GM23248 (cell line): Measurements from ENCODE around the gene ATF5. TPM values are rescaled to one million over a fixed set of nuclear protein-coding genes. Genes with fewer than 3 reads are reported as not detected.

Source experiments
- DNase-seq: peaks from one replicate; pipeline ENCODE4 v3.0.0-alpha.2; 2015
- H2AFZ ChIP-seq: fragments of 200-600 bp; sonication (generic); 2 replicates; pipeline ENCODE4 v1.6.1; 2016; ENCODE audit warnings: antibody characterized with exemption
- H3F3A ChIP-seq: fragments of 200-600 bp; sonication (generic); 2 replicates; pipeline ENCODE4 v1.6.1; 2016; ENCODE audit warnings: mild to moderate bottlenecking, antibody characterized with exemption, mixed run types; ENCODE audit not compliant: insufficient read depth
- H3K27ac ChIP-seq: fragments of 200-600 bp; sonication (generic); 2 replicates; pipeline ENCODE4 v1.5.1; 2016; ENCODE audit warnings: mild to moderate bottlenecking
- H3K27me3 ChIP-seq: fragments of 200-600 bp; sonication (generic); replicated peaks from 2 replicates; pipeline ENCODE4 v1.6.1; 2016; ENCODE audit warnings: mild to moderate bottlenecking; ENCODE audit not compliant: insufficient read depth
- H3K36me3 ChIP-seq: fragments of 200-600 bp; sonication (generic); 2 replicates; pipeline ENCODE4 v1.6.1; 2016; ENCODE audit warnings: low read depth, mild to moderate bottlenecking
- H3K4me1 ChIP-seq: fragments of 200-600 bp; sonication (generic); 2 replicates; pipeline ENCODE4 v1.6.1; 2016; ENCODE audit warnings: mild to moderate bottlenecking; ENCODE audit not compliant: insufficient read depth
- H3K4me2 ChIP-seq: fragments of 200-600 bp; sonication (generic); one replicate; pipeline ENCODE4 v1.6.1; 2016; ENCODE audit warnings: mild to moderate bottlenecking; ENCODE audit not compliant: unreplicated experiment
- H3K4me3 ChIP-seq: fragments of 200-600 bp; sonication (generic); 2 replicates; pipeline ENCODE4 v1.5.1; 2016; ENCODE audit warnings: mild to moderate bottlenecking
- H3K79me2 ChIP-seq: fragments of 200-600 bp; sonication (generic); 2 replicates; pipeline ENCODE4 v1.6.1; 2016; ENCODE audit warnings: mild to moderate bottlenecking; ENCODE audit not compliant: insufficient read depth
- H3K9ac ChIP-seq: fragments of 200-600 bp; sonication (generic); 2 replicates; pipeline ENCODE4 v1.6.1; 2016; ENCODE audit warnings: mild to moderate bottlenecking
- H3K9me2 ChIP-seq: fragments of 200-600 bp; sonication (generic); 2 replicates; pipeline ENCODE4 v1.6.1; 2016; ENCODE audit warnings: mixed run types, mild to moderate bottlenecking, moderate library complexity; ENCODE audit not compliant: insufficient read depth
- H3K9me3 ChIP-seq: fragments of 200-600 bp; sonication (generic); one replicate; pipeline ENCODE4 v1.6.1; 2017; ENCODE audit warnings: low read depth
- H4K20me1 ChIP-seq: fragments of 200-600 bp; sonication (generic); 2 replicates; pipeline ENCODE4 v1.6.0; 2016; ENCODE audit not compliant: insufficient read depth
- EZH2 ChIP-seq: fragments of 200-600 bp; sonication (generic); IDR thresholded peaks from 2 replicates; pipeline ENCODE4 v1.6.1; 2018; ENCODE audit warnings: antibody characterized with exemption, mild to moderate bottlenecking; ENCODE audit not compliant: insufficient read depth, poor library complexity, severe bottlenecking
- EZH2phosphoT487 ChIP-seq: fragments of 200-600 bp; sonication (generic); IDR thresholded peaks from 2 replicates; pipeline ENCODE4 v1.6.1; 2018; ENCODE audit warnings: antibody characterized with exemption, moderate library complexity, mild to moderate bottlenecking, low read depth; ENCODE audit not compliant: insufficient read depth
- WGBS, 2 experiments: methylation state at CpG; one replicate each; pipeline ENCODE4 v1.1.6; 2015 to 2017; ENCODE audit warnings: low lambda C conversion rate in 2 of 2, low coverage in 1 of 2; ENCODE audit errors: missing lambda C conversion rate in 2 of 2; 5-methylcytosine and 5-hydroxymethylcytosine counted together
- in situ Hi-C: fragments of 300-500 bp; cut with MboI; formaldehyde crosslinking; loops from 2 replicates; pipeline ENCODE4 v1.15.0; 2020
- polyA plus RNA-seq: library from polyadenylated mRNA; unstranded; fragments of >200 nt; fragmentation: Nextera tagmentation; extraction: Ambion mirVana; gene quantifications from 2 replicates; pipeline ENCODE4 v1.2.1, GENCODE V29; 2016
- total RNA-seq: library from RNA; depleted of rRNA; stranded (reverse); fragments of >200 nt; shearing (Covaris generic); gene quantifications from 2 replicates; pipeline ENCODE4 v1.2.3, GENCODE V29; 2014

The ATF5 gene
- total and polyA plus RNA-seq, 2 experiments from 2014 or later, result 8.9 TPM

DNA sequence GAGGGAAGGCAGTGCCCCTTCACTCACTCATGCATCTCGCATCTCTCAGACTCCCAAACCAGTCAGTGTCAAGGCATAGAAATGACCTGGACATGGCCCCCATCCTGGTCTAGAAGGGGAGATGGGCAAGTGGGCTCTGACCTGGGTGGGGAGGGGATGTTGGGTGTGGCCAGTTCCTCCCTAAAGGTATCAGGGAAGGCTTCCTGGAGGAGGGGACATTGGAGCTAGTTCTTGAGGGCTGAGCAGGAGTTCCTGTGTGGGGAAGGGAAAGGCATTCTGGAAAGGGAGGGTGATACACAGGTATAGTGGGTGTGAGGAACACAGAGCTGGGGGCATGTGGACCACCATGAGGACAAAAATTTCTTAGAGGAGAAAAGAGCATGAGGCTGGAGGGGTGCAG is 36.3 kb upstream of the ATF5 start:
- H3K79me2 ChIP-seq, result no peaks in the 10 kb centered on the region
- in situ Hi-C loops, result no loop called here
- H3K4me1 ChIP-seq, result peaks cover 4% of the 10 kb centered on the region; the same call in 1 of the 2 replicates
- H3K36me3 ChIP-seq, result no peaks in the 10 kb centered on the region
- H3K4me3 ChIP-seq, result no peak overlapping the region
- no peak overlapping the region for H3K27ac ChIP-seq
- H3K27me3 ChIP-seq, result no peaks in the 10 kb centered on the region
- TF ChIP-seq EZH2 (no peak), EZH2phosphoT487 (no peak)
- no peaks in the 10 kb centered on the region for H4K20me1 ChIP-seq
- DNase-seq, result no peak
- H3K9me3 ChIP-seq, result no peaks in the 10 kb centered on the region
- no peak overlapping the region for H2AFZ ChIP-seq
- no peak overlapping the region for H3K4me2 ChIP-seq
- H3K9ac ChIP-seq, result no peak overlapping the region
- 44 to 68% methylated on average over 1 of the region's 1 CpG for WGBS, 2 experiments
- no peaks in the 10 kb centered on the region for H3K9me2 ChIP-seq
- H3F3A ChIP-seq, result no peaks in the 10 kb centered on the region

DNA sequence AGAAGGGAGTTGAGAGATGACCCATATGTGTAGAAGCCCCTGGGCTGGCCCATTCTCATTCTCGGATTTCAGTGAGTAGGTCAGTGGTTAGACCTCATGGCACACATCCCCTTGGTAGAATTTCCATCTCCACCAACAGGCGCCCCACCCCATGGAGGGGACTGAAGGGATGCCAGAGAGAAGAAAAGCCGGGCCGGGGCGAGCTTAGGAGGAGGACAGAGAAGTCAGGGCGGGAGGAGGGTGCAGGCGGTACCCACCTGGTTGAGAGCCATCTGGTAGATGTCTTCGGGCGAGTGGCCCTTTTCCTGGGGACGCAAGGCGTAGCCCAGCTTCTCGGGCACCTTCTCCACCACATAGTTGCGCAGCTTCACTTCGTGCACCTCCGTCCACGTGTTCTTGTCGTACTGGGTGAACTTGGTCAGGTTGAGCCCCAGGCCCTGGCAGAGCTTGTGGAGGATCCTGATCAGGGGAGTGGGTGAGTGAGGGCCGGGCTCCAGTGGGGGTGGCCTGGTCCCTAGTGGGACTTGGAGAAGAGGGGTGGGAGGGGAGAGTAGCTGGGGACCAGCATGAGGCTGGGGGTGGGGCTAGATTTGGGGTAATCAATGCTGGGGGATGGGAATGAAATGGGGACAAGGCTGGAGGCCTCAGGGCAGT is 34.9 kb upstream of the ATF5 start:
- H2AFZ ChIP-seq, result no peak overlapping the region
- peaks cover 8% of the 10 kb centered on the region for H3K4me1 ChIP-seq
- H3K9ac ChIP-seq, result no peak overlapping the region
- H3K4me3 ChIP-seq, result no peak overlapping the region
- no peaks in the 10 kb centered on the region for H3K36me3 ChIP-seq
- H3K9me3 ChIP-seq, result no peaks in the 10 kb centered on the region
- no peaks in the 10 kb centered on the region for H3F3A ChIP-seq
- WGBS, 2 experiments, result 89 to 91% methylated on average over 16 to 18 of the region's 18 CpGs
- no peaks in the 10 kb centered on the region for H3K27me3 ChIP-seq
- H3K4me2 ChIP-seq, result no peak overlapping the region
- no peaks in the 10 kb centered on the region for H3K79me2 ChIP-seq
- no peak for TF ChIP-seq EZH2
- TF ChIP-seq EZH2phosphoT487, result no peak
- H3K27ac ChIP-seq, result no peak overlapping the region
- in situ Hi-C loops, result no loop called here
- no peak for DNase-seq
- no peaks in the 10 kb centered on the region for H4K20me1 ChIP-seq
- no peaks in the 10 kb centered on the region for H3K9me2 ChIP-seq

DNA sequence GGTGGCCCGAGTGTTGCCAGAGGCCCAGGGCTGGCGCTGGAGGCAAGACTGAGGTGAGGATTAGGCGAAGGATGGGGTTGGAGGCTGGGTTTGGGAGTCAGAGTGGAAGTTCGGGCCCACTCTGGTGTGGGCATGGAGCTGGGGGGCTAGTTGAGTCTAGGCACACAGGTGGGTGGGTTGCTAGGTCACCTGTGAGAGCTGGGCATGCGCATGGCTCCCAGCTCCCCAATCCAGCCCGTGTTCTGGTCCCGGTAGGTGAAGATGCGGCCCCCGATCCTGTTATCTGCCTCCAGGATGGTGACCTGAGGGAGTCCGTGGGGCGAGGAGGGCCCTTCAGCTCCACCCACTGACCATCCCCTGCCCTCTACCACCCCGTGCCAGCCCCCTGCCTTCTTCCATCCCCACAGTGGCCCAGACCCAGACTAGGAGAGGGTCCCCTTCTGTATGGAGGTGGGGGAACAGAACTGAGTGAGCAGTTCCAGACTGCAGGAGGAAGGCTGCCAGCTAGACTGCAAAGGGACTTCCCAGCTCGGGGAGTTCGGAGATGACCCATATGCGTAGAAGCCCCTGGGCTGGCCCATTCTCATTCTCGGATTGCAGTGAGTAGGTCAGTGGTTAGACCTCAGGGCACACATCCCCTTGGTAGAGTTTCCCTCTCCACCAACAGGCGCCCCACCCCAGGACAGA is 34.0 kb upstream of the ATF5 start:
- 85 to 86% methylated on average over 15 to 16 of the region's 17 CpGs for WGBS, 2 experiments
- in situ Hi-C loops, result no loop called here
- DNase-seq, result no peak

DNA sequence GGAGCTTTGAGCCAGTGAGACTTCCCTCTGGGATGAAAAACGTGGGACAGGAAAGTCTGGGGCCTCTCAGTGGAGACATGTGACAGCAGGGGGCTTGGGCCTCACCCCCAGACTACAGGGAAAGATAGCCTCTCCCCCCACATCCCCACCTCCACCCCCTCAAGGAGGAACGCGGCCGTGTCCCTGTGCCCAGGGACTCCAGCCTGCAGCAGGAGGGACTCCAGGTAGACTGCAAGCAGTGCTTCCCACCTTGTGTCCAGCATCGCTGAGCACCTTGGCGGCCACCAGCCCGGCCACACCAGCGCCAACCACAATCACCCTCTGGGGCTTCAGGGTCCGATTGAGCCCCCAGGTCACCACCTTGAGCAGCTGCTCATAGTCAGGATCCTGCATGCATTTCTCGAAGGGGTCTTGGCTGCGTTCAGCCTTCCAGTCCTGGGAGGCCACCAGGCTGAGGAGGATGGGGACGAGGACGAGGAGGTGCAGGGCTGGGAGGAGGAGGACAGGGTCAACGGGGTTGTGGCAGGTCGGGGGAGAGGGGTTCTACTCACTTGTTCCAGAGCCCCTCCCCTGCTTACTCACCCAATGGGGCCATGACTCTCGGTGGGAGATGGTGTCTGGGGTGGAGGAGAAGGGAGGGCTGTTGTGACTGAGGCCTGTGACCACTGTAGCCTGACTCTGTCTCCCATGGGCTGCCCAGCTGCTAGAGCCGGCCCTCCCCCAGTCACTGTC is 33.3 kb upstream of the ATF5 start:
- Histone ChIP-seq H3K9me3 (no peaks in the 10 kb centered on the region), H3K4me2 (no peak overlapping the region), H4K20me1 (no peaks in the 10 kb centered on the region), H3K27me3 (no peaks in the 10 kb centered on the region), H3K79me2 (no peaks in the 10 kb centered on the region), H3K27ac (no peak overlapping the region), H3K36me3 (no peaks in the 10 kb centered on the region), H3F3A (no peaks in the 10 kb centered on the region), H3K9me2 (no peaks in the 10 kb centered on the region), H3K9ac (no peak overlapping the region), H2AFZ (no peak overlapping the region), H3K4me3 (no peak overlapping the region), H3K4me1 (peaks cover 8% of the 10 kb centered on the region)
- DNase-seq, result no peak
- 78 to 81% methylated on average over 17 of the region's 17 CpGs for WGBS, 2 experiments
- in situ Hi-C loops, result no loop called here
- TF ChIP-seq EZH2 (no peak), EZH2phosphoT487 (no peak)

More for the DNA sequence above, 34.0 kb upstream of the ATF5 start:
- Histone ChIP-seq H3K4me2 (no peak overlapping the region), H3F3A (no peaks in the 10 kb centered on the region), H3K4me1 (peaks cover 8% of the 10 kb centered on the region), H3K27ac (no peak overlapping the region), H3K9me3 (no peaks in the 10 kb centered on the region), H3K27me3 (no peaks in the 10 kb centered on the region), H3K9me2 (no peaks in the 10 kb centered on the region), H3K36me3 (no peaks in the 10 kb centered on the region), H3K4me3 (no peak overlapping the region), H4K20me1 (no peaks in the 10 kb centered on the region), H2AFZ (no peak overlapping the region), H3K9ac (no peak overlapping the region), H3K79me2 (no peaks in the 10 kb centered on the region)
- no peak for TF ChIP-seq EZH2
- no peak for TF ChIP-seq EZH2phosphoT487
